ENCODE results near the gene ST7.

ST7 gene

DNA sequence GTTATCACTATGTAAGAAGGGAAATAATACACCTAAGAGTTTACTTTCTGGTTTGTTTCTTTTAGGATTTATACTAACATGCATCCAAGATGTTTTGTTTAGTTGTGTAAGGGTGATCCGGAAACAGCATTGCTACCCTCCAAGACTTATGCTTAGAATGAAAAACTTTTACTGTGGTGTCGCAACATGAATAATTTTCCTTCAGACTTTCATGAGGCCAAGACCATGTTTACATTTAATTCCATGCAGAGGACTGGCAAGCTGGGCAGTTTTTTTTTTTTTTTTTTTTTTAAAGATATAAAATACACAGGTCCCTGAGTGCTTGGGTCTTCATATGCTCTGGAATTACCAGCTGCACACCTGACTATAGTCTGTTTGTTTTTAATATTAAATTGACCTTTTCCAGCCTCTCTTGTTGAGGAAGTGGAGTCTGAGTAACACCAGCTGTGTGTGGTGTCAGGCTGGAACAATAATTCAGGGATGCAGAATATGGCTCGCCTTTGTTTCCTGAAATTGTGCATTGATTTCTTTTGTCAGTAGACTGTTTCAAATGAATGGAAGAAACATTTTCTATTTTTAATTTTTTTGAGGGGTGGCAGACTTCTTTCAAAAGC lies 81.7 kb downstream of the ST7 start:
- peak; percentile 78 to 86 for DNase-seq

DNA sequence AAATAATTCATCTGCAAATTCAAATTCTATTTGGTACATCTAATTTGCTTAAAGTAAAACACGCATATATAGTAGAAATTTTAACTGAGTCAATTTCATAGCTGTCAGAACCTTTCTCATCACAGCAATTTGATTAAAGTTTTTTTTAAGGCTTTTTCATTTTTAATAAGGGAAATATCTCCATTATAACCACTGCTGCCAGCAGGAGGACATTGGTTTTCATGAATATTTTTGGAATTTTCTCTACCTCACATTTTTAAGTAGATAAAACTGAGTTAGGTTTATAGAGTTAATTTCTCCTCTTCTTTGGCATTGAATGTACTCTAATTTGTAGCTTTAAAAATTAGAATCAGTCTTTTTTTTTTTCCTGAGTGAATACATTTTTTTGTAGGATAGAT lies 82.2 kb downstream of the ST7 start:
- DNase-seq = no peak

DNA sequence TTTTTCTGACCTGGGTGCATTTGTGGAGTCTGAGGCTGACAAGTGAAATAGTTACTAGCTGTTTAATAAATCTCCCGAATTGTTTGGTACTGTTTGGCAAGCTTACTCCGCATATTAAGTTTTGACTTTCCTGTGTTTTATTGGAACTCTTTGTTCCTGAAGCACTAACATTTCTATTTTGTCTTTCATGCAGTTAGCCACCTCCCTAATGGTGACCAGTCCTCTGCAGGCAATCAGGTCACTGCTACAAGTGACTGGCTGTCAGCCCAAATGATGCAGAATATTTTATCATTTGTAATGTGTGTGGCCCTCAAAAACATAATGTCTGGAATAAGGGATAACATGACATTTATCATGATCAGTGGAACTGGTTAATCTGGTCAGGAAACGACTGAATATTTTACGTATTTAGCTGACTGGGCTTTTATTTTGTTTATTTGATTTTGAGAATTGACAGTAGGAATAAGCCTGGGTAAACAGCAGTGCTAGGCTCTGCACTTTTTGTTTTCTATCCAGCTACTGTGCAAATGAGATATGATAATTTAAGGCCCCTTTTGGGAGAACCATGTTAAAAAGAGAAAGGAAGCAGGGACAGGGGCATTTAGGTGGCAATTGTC lies 82.9 kb downstream of the ST7 start:
- DNase-seq = no peak

DNA sequence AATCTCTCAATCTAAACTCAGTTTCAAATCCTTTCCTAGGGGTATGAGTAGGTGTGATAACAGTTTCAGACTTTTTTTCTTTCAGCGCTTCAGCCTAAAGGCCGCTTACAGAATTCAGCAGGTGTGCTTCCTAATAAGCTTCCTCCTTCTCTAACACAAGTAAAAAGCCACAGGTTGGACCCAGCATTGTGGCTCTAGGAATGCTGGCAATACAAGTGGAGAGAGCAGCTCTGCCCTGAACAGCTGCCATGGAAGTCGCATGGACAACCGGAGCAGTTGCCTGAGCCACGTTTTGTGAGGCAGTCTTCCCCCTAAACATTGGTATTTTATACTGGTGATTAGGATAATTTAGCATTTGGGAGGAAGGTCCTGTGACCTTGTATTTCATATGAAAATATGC lies 83.5 kb downstream of the ST7 start:
- peak in 1 of 2 experiments; percentile 17 for DNase-seq

DNA sequence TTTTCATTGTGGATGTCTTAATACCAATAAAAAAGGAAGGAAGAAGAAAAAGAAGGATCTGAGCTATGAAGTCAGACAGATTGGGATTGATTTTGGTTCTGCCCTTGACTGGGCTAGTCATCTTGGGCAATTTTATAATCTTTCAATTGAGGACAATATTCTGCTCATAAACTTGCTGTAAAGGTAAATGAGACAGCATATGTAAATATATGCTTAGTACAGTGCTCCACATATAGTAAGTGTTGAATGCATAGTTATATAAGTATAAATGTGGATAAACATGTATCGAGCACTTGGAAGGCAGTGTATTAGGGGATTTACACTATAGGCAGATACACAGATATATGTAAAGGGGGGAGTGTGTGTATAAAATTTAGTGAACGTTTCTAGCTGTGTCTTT lies 85.1 kb downstream of the ST7 start:
- DNase-seq = no peak

DNA sequence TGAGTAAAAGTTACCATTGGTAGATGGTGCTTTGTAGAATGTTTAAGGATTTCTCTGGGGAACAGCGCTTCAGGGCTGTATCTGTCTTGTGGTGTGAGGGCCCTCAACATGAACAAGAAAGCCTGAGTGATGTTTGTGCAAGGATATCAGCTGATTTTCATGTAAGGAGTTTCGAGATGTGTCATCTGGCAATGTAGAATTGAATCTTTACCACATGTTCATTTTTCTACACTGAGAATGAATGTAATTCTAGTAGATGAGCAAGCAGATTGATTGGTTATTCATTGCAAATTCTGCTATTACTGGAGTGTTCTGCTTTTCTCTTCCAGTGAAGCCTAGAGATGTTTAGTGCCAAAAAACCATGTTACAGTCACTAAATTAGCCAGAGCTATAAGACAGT lies 87.7 kb downstream of the ST7 start:
- no peak for DNase-seq

DNA sequence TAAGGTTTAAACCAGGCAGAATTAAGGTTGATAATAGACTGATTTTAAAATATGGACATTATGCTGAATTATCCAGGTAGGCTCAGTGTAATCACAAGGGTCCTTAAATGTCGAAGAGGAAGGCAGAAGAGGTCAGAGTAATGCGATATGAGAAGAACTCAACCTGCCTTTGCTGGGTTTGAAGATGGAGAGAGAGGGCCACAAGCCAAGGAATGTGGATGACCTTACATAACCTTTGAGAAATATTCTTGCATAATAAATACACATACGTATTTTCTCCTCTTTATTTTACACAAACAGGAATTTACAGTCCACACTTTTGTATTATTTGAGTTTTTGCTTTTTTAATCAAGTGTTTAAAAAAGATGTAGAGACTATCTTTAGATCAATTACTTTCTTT lies 88.5 kb downstream of the ST7 start:
- no peak for DNase-seq

DNA sequence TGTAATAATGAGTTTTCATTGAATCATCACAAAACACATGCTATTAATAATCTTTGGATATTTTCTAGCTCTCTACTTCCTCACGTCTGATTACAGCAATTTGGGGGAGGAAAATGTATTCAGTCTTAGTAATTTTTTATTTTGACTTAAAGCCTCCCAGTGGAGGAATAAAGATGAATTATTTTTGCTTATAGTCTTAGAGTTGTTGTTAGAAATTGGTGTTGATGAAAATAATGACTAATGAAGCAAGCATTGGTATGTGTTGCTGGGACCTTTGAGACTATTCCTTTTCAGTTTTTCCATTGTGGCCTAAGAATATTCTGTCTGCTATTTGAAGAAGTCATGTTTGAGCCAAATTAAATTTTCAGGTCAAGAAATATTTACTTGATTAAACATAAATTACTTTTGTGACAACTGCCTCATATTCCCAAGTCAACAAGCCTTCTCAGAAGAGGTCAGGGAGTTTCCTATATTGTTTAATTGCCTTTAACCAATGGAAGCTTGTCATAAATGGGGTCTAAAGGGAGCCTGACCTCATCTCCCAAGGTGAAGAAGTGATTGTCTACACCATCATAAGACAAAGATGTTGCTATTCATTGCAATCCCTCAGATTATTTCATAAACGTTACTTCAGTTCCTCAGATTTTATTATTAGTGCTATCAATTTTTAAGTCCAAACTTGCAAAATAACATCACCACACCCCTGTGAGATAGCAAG lies 90.0 kb downstream of the ST7 start:
- DNase-seq = no peak

DNA sequence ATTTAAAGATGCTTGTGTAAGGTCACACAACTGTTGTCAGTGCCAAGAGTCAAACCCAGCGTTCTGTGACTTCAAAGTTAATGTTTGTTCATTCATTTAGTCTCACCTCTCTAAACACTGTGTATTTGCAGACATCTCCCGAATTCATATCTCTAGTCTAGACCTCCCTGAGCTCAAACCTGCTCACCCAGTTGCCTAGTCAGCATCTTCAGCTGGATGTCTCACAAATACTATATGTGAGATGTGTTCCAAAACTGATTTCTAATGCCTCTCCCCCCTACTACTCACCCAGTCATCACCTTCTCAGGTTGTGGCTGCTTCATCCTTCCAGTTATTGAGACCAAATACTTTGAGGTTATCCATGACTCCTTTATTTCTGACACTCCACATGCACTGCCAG lies 91.4 kb downstream of the ST7 start:
- DNase-seq = no peak

DNA sequence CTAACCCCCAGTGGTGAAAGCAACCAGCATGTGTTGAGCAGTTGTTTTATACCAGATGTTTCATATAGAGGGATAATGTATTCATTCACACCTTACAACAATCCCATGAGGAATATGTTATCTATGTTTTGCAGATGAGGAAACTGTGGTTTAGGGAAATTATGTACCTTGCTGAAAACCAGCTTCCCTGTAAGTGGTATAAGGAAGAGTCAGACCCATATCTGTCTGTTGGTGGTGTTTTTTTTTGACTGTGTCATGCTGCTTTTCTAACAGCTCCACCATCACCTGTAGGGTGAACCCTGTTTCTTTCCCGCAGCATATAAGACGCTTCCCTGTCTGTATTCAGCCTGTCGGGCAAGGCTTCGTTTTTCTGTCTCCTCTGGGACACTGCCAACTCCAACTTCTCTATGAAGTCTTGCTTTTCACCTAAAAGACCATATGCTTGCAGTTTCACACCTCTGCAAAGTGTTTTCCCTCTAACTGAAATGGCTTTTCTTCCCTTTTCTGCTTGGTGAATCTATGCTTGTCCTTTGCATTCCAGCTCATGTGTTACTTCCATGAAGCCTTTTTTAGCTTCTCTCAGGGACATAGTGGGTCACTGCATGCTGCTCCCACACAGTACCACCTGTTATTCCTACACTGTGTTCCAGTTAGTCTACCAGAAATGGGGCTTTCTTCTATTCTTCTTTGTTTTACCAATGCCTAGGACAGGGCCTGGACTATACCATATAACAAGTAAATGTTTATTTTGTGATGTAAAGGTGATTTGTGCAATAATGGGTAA lies 92.8 kb downstream of the ST7 start:
- DNase-seq = no peak

DNA sequence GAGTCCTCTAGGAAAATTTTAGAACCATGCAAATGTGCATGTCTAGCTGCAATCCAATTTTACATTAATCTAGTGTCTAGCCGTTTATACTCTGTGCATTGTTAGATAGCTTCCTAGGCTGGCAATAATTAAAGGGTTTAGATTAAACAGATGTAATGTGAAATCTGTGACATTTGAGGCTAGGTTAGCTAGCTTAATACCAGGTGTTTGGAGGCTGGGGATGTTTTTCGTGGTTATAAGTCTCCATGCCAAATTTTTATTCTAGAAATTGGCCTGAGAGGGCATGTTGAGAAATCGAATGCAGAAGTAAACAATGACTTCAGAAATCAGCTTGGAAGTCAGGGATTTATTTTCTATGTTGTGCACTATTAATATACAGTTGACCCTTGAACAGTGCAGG lies 94.2 kb downstream of the ST7 start:
- no peak for DNase-seq

DNA sequence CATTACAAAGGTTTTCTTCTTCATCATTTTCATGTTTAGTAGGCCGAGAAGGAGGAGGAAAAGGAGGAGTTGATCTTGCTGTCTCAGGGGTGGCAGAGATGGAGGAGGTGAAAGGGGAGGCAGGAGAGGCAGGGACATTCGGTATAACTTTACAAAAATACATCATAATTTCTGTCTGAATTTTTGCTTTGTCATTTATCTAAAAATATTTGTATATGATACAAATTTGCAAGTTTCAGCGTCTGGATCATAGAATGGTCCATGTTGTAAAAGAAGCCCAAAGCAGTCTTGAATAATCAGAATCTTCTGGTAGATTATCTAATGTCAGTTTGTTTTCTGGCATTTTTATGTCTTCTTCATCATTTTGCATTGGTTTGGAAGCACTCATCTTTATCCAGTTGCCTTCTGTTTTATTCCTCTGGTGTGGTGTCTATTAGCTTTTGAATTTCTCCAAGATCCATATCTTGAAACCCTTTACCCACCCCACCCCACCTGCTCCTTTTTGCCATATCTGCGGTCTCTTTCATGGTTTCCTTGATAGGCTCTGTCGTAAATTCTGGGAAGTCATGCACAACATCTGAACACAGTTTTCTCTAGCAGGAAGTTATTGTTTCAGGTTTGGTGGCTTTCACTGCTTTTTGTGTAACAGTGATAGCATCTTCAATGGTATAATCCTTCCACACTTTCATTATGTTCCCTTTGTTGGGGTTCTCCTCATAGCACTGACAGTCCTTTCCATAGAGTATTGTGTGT lies 95.0 kb downstream of the ST7 start:
- no peak for DNase-seq

DNA sequence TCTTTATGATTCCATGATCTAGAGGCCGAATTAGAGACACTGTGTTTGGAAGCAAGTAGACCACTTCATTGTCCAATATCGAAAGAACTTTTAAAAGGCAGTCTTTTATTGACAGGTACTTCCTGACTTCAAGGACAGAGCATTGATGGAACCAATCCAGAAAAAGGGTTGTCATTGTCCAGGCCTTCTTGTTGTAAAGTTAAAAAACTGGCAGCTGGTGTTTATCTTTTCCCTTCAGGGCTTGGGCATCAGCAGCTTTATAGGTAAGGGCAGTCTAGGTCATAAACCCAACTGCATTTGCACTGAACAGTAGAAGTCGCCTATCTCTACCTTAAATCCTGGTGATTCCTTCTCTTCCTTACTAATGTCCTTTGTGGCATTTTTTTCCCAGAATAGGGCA lies 95.6 kb downstream of the ST7 start:
- DNase-seq = no peak

DNA sequence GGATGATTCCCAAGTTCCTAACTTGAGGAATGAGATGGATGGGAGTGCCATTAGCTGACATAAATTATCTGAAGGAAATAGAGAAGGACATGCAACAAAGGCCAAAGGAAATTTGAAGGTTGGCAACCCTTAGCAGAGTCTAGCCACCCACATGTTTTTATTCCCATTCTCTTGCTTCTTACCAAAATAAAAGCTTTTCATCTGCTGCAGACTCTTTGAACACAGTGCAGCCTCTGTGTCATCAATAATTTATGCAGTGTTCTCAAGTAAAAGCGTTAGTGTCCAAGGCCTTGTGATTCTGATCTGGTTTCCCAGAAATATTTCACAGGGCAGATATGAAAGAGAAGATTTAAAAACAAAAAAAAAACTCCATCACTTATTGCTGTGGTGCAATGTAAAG lies 98.5 kb downstream of the ST7 start:
- DNase-seq = no peak

DNA sequence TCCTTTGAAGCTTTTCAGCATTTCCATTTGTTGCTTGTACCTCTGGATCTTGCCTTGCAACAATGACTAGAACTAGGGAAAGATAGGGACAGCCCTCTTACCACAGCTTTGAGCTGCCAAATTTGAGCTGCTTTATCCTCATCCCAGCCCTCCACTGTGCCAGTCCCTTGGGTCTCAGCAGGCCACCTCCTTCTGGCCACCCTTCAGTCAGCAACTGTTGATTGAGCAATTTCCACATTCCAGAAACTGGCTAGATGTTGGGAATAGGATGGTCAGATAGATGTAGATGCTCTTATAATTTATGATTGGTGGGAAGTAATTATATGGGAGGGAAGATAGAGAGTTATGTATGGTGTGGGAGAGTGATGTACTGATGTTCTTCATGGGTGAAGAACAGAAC lies 100.1 kb downstream of the ST7 start:
- DNase-seq = no peak

DNA sequence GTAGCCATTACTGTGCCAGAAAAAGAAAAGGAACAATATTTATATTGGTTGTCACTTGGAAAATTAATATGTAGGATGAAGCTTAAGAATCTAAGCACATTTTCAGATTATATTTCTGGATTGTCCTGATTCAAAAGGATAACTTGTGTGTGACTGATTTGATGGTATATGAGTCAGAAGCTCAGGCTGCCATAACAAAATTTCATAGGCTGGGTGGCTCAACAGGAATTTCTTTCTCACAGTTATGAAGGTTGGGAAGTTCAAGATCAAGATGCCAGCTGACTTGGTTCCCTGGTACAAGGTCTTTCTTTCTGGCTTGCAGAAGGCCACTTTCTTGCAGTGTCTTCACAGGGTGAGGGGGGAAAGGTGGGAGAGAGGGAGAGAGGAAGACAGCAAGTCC lies 108.5 kb downstream of the ST7 start:
- no peak for DNase-seq

DNA sequence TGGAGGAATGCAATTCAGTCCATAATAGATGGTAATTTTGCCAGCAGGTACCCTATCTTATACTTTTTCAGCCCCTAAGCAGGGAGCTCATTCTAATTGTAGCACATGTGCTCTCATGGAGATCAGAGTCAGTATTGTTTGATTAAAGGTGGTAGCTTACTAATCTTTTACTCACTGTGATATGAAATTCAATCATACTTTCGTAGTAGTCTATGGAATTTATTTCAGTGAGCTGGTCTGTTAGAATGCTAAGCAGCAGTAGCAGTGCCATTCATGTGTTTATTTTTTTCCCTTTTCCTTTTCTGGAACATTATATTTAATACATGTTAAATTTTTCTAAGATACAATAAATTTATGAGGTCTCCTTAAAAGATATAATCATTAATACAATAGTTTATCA lies 109.0 kb downstream of the ST7 start:
- DNase-seq = no peak

DNA sequence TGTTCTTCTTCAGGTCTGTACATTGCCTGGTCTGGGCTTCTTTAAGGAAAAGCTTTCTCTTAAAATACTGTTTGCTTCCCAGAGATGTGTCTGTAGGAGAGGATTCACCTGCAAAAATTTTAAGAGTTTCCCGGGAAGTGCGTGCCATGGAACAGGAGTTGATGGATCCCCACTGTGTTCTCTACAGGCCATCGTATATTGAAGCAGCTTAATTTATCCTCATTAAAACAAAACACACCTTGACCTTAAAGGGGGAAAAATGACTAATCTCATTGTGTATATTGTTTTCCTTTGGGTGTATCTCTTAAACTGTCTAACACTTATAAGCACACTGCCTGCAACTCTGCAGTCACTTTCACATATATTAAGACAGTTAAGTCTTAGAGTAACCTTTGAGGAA lies 111.4 kb downstream of the ST7 start:
- DNase-seq = no peak

DNA sequence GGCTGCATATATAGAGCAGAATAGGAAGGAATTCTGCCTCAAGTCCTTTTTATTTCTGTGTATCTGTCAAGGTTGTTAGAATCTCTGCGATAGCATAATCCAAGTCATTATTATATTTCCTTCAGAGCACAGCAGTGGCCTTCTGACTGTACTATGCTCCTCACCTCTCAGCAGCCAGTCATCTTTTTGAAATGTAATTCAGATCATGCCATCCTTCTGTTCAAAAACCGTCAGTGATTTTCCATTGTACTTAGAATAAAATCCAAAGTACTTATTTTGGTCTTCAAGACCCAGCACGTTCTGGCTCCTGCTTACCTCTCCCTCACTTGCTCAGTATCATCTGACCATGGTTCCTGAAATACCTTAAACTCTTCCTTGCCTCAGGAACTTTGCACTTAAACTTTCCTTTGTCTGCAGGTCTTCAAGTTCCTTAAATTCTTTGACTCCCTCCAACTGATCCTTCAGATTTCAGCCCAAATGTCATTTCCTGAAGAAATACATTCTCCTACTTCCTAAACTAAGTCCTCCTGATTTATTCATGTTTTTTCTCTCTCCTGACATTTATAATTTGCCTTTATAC lies 112.4 kb downstream of the ST7 start:
- DNase-seq = no peak

DNA sequence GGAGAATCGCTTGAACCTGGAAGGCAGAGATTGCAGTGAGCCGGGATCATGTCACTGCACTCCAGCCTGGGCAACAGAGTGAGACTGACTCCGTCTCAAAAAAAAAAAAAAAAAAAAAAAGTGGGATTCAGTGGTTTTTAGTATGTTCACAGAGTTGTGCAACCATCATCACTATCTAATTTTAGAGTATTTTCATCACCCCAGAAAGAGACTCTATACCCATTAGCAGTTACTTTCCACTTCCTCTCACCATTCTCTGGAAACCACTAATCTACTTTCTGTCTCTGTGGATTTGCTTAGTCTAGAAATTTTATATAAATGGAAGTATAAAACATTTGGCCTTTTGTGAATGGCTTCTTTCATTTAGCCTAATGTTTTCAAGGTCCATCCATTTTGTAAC lies 113.4 kb downstream of the ST7 start:
- no peak for DNase-seq

DNA sequence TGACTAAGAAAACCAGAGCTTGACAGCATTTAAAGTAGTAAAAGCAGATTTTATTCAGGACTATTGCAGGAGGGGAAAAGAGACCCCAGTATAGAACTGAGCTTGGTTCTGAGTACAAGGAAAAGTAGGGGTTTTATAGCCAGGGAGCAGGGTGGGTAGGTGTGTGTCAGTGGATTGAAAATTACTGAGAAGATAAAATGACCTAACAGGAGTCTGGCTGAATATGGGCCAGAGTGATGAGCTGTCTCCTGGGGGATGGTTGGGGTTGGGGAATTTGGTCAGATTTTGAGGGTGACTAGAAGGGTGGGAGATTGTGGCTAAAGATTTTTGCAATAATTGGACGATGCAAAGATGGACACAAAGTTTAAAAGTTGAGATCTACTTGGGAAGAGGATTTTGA lies 114.0 kb downstream of the ST7 start:
- no peak for DNase-seq

DNA sequence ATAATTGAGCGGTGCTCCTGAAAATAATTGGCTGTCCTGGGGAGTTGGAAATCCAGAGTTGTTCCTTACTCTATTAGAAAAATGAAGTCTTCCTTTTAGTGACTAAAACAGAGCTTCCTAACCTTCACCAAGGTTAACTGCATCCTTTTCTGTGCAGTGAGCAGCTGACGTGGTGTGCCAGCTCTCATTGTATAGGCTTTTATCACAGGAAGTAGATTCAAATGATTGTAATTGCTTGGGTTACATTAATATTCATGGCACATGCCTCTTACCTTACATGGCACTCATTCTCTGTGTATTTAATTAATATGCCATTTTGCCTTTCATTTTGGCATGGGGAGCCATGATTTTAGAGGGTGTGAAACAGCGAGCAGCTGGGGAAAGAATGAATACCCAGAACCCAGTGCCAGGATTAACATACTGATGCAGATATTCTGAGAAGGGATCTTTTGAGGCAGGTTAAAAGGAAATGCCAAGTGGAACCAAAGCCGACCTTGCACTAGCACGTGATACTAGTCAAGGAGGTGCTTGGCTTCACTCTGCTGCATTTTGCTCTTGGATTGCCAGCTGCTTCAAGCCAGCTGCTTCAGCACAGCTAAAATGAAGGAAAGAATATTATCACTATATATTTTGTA lies 115.3 kb downstream of the ST7 start:
- DNase-seq = peak; percentile 66 to 70

Data from SHP77 (cell line).